GM18870 (cell line): ENCODE measurements around the gene MELK.
"Not testable (repeated sequence)": the region's sequence is repeated elsewhere in the genome, so short reads cannot be mapped to it uniquely, and the experiment has no call there.

Experiments used
- ATAC-seq: cut with Tn5 transposase; IDR thresholded peaks from one replicate; pipeline ENCODE4 v1.9.1; 2021; ENCODE audit warnings: moderate library complexity; ENCODE audit not compliant: unreplicated experiment

The MELK gene

GRCh38 chr9:36572515-36573418 is at the start of gene MELK:
TSS of gene MELK (plus strand) at chr9:36572895. CDS start at chr9:36581682, 8,787 bp downstream.
- ATAC-seq: no peak

DNA sequence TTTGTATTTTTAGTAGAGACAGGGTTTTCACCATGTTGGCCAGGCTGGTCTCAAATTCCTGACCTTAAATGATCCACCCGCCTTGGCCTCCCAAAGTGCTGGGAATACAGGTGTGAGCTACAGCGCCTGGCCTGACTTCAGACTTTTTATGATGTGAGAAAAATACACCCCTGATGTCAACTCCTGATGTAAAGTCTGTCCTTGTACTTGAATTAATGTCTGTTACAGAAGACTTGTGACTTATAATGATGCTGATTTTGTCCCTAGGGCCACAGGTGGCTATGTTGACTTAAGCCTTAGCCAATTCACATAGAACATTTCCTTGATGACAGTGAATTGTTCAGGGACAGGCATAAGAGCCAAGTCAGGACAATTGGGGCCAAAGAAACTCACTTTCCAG is 42.5 kb upstream of the MELK start:
- ATAC-seq: no peak

DNA sequence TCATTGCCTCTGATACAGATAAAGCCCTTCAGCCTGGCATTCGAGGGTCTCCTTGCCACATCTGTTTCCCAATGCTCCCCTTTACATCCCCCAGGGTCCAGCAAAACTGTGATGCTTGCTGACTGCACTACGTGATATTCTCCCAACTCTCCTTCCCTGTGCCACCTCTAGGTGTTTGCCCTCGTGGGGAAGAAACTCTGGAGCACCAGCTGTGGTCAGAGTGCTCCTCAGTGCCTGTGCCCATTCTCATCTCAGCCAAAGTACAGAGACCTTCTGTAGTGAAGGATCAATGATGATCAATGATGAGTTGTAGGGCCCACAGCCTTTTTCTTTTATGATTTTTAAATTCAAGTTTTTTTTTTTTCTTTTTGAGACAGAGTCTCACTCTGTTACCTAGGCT is 40.3 kb upstream of the MELK start:
- no peak for ATAC-seq

DNA sequence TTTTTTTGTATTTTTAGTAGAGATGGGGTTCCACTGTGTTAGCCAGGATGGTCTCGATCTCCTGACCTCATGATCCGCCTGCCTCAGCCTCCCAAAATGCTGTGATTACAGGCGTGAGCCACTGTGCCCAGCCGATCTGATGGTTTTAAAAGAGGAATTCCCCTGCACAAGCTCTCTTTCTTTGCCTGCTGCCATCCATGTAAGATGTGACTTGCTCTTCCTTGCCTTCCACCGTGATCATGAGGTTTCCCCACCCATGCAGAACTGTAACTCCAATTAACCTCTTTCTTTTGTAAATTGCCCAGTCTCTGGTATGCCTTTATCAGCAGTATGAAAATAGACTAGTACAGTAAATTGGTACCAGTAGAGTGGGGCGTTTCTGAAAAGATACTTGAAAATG is 39.0 kb upstream of the MELK start:
- not testable (repeated sequence) for ATAC-seq

GRCh38 chr9:36535107-36535506 is 37.6 kb upstream of the MELK start:
- ATAC-seq: no peak

DNA sequence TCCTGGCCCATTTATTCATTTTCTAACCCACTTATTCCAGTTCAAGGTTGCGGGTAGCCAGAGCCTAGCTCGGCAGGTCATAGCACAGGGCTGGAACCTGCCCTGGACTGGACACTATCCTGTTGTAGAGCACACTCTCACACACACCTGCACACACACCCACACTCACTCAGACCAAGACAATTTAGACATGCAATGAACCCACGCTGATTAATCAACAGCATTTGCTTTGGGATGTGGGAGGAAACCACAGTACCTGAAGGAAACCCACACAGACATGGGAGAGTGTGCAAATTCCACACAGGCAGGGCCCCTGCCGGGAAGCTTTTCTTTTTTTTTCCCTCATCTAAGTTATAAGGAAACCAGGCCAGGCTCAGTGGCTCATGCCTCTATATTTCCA is 34.8 kb upstream of the MELK start:
- ATAC-seq: no peak

GRCh38 chr9:36542355-36542754 is 30.3 kb upstream of the MELK start:
- ATAC-seq: no peak

GRCh38 chr9:36543916-36544315 is 28.8 kb upstream of the MELK start:
- ATAC-seq: no peak

DNA sequence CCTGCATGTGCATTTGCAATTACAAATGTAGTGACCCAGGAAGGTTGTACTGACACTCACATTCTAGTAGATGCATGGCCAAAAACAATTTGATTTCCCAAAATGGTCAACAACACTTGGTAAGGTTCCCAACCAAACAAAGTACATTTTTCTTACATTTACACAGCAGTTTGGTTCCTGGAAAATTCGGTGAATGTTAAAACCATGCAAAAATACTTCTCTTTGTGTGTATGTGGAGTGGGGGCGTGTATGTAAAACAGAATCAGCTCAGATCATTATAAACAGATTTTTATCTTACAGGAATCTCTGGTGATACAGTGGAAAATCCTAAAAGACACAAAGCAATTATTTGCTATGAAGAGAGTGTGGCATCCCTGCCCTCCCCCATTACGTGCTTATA is 25.1 kb upstream of the MELK start:
- no peak for ATAC-seq

- no peak for ATAC-seq
Measured at GRCh38 chr9:36548454-36548853, 24.2 kb upstream of the MELK start.

DNA sequence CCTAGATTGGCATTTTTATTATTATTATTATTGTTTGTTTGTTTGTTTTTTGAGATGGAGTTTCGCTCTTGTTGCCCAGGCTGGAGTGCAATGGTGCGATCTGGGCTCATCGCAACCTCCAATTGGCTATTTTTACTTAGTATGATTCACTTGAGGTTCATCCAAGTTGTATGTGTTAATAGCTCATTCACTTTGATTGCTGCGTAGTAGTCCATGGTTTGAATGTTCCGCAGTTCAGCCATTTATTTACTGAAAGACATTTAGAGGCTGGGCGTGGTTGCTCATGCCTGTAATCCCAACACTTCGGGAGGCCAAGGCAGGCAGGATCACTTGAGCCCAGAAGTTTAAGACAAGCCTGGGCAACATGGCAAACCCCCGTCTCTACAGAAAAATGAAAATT is 22.6 kb upstream of the MELK start:
- no peak for ATAC-seq

- ATAC-seq: not testable (repeated sequence)
Measured at GRCh38 chr9:36550631-36551098, 22.0 kb upstream of the MELK start.

- no peak for ATAC-seq
Measured at GRCh38 chr9:36551129-36551528, 21.6 kb upstream of the MELK start.

DNA sequence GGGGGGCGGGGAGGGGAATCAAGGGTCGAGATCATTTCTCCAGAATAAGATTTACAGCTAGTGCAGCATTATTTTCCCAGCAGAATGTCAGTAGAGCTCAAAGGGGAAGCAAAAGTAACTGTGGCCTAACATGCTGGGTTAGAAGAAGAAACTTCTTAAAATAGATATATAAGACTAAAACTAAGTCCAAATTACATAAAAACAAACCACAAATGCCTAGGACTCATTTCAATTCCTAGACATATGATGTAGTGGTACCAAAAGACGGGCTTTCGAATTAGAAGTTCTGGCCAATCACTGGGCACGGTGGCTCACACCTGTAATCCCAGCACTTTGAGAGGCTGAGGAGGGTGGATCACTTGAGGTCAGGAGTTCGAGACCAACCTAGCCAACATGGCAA is 20.8 kb upstream of the MELK start:
- no peak for ATAC-seq

DNA sequence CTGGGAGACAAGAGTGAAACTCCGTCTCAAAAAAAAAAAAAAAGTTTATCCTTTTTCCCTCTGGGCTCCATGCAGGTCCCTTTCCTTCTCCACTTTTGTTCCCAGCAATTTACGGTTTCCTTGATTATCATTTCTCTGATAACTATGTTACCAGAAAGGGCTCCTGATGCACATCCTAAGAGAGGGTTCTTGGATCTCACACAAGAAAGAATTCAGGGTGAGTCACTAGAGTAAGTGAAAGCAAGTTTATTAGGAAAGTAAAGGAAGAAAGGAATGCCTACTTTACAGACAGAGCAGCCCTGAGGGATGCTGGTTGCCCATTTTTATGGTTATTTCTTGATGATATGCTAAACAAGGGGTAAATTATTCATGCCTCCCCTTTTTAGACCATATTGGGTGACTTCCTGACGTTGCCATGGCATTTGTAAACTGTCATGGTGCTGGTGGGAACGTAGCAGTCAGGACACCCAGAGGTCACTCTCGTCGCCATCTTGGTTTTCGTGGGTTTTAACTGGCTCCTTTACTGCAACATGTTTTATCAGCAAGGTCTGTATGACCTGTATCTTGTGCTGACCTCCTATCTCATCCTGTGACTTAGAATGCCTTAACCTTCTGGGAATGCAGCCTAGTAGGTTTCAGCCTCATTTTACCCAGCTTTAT is 13.5 kb upstream of the MELK start:
- ATAC-seq: no peak

DNA sequence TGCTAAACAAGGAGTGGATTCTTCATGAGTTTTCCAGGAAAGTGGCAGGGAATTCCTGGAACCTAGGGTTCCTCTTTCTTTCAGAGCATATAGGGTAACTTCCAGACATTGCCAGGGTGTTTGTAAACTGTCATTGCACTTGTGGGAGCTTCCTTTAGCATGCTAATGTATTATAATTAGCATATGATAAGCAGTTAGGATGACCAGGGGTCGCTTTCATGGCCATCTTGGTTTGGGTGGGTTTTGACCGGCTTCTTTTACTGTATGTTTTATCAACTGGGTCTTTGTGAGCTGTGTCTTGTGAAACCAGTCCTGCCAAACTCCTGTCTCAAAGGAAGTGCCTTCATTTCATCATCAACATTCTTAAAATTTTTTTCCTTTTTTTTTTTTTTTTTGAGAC is 11.9 kb upstream of the MELK start:
- no peak for ATAC-seq

DNA sequence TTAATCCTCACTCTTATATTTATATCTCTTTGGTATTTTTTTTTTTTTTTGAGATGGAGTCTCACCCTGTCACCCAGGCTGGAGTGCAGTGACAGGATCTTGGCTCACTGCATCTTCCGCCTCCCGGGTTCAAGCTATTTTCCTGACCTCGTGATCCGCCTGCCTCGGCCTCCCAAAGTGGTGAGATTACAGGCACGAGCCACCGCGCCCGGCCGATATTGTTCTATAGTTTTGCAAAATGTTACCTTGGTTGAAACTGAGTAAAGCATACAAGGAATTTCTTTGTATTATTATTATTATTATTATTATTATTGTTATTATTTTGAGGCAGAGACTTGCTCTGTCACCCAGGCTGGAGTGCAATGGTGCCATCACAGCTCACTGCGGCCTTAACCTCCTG is 9.9 kb upstream of the MELK start:
- not testable (repeated sequence) for ATAC-seq

DNA sequence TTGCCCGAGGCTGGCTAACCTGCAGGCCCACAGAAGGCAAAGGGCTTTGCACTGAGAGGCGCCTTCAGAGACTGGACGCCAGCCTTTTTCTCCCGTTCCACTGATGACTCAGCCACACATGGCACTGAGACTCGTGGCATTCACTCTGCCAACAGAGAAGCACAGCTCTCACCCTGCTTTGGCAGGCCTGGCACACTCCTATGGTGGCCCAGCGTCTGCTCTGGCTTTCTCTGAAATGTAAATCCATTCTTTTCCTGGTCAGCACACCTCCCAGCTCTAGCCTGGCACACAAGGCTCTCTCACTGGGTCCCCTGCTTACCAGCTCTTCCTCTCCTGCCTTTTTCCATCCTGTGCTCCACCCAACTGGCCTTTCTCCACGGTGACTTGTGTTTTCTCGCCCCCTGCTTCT is 5.9 kb upstream of the MELK start:
- no peak for ATAC-seq

- not testable (repeated sequence) for ATAC-seq
Measured at GRCh38 chr9:36568681-36569080, 4.0 kb upstream of the MELK start.

DNA sequence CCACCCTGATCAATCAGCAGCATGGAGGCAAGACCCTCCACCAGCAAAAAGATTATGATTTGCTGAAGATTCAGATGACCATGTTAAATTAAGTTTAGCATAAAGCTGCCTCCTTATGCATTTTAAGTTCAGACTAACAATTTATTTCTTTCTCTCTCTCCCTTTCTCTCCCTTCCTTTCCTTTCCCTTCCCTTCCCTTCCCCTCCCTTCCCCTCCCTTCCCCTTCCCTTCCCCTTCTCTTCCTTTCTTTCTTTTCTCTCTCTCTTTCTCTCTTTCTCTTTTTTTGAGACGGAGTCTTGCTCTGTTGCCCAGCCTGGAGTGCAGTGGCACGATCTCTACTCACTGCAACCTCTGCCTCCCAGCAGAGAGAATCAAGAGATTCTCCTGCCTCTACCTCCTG is 1.4 kb upstream of the MELK start:
- ATAC-seq: no peak

DNA sequence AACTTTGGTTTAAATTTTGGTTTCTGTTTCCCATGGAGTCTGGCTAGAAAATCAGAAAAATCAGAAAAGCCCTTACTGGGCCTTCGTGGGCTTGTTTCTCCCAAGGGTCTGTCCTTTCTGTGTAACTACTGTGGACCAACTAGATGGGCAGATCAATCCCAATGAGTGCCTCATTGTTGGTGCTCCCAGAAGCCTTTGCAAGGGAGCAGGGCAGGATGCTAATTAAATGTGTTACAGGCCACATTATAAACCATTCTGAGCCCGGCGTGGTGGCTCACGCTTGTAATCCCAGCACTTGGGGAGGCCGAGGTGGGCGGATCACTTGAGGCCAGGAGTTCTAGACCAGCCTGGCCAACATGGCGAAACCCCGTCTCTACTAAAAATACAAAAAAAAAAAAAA is 1.4 kb downstream of the MELK start:
- not testable (repeated sequence) for ATAC-seq

DNA sequence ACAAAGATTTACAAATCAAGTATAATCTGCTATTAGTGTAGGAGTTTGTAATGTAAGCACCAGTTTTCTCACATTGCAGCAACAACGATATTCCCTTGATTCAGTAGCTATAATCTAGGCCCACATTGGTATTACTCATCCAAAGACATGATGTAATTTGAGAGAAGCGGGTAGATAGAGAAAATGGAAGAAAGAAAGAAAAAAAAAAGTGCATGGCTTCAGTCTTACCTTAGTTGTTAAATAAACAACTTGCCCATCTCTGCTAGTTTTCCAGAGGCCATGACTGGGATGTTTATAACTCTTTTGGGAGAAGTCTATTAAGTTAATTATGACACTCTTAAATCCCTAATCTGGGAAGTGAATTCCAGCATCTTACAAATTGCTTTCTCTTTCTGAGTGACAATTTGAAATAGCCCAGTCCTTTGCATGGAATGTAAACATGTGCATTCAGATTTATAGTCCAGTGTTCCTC is 2.8 kb downstream of the MELK start:
- no peak for ATAC-seq
